GM12891 (cell line): ENCODE results near the gene MAD1L1.

ENCODE experiments used
- DNase-seq: peaks from one replicate; pipeline ENCODE4 v3.0.0; 2011; ENCODE audit warnings: low spot score; ENCODE audit not compliant: insufficient read length
- FAIRE-seq: peaks from 2 replicates; lab custom pipeline; 2011; peaks lifted over from hg19 to GRCh38; lab: Jason Lieb, UNC
- PAX5 ChIP-seq: IDR thresholded peaks from 2 replicates; pipeline ENCODE4 v1.6.1; 2011; ENCODE audit warnings: low read length, moderate library complexity, mild to moderate bottlenecking; ENCODE audit not compliant: insufficient read depth, severe bottlenecking
- POLR2A ChIP-seq: IDR thresholded peaks from 2 replicates; pipeline ENCODE4 v1.6.1; 2011; ENCODE audit warnings: low read depth, low read length, control low read depth
- POLR2AphosphoS5 ChIP-seq: IDR thresholded peaks from 2 replicates; pipeline ENCODE4 v1.6.1; 2011; ENCODE audit warnings: low read depth, low read length, control low read depth
- POU2F2 ChIP-seq: IDR thresholded peaks from 2 replicates; pipeline ENCODE4 v1.6.1; 2011; ENCODE audit warnings: low read depth, mild to moderate bottlenecking, control low read depth, low read length, moderate library complexity
- SPI1 ChIP-seq: IDR thresholded peaks from 2 replicates; pipeline ENCODE4 v1.6.1; 2011; ENCODE audit warnings: low read depth, low read length, control low read depth
- TAF1 ChIP-seq: IDR thresholded peaks from 2 replicates; pipeline ENCODE4 v1.6.1; 2011; ENCODE audit warnings: low read depth, low read length, control low read depth

The MAD1L1 gene

GRCh38 chr7:1938788-1939433, 293.8 kb downstream of the MAD1L1 start:
- DNase-seq (no peak), FAIRE-seq (no peak)
- TF ChIP-seq TAF1 (no peak), PAX5 (peak; percentile 2), POU2F2 (no peak), SPI1 (no peak), POLR2AphosphoS5 (no peak; the same call in 1 of the 2 replicates), POLR2A (no peak; the same call in 1 of the 2 replicates)

GRCh38 chr7:1937252-1937605, 295.5 kb downstream of the MAD1L1 start:
- FAIRE-seq (no peak), DNase-seq (no peak)
- no peak for TF ChIP-seq TAF1
- no peak for TF ChIP-seq SPI1
- TF ChIP-seq POLR2AphosphoS5 = no peak
- TF ChIP-seq POLR2A = no peak
- TF ChIP-seq POU2F2 = no peak
- TF ChIP-seq PAX5 = no peak

- DNase-seq = no peak
- FAIRE-seq = no peak
- TF ChIP-seq SPI1 (no peak), POLR2AphosphoS5 (no peak), PAX5 (no peak), POLR2A (no peak), POU2F2 (no peak)
Observed at GRCh38 chr7:1936531-1937251, 296.1 kb downstream of the MAD1L1 start.

- DNase-seq (no peak), FAIRE-seq (no peak)
- TF ChIP-seq SPI1 (no peak), POLR2A (no peak), PAX5 (no peak), TAF1 (no peak), POU2F2 (no peak), POLR2AphosphoS5 (no peak)
Observed at GRCh38 chr7:1936006-1936310, 296.8 kb downstream of the MAD1L1 start.

GRCh38 chr7:1935176-1936005, 297.4 kb downstream of the MAD1L1 start:
- no peak for DNase-seq
- TF ChIP-seq TAF1 (no peak), PAX5 (no peak), POU2F2 (no peak), POLR2A (no peak), SPI1 (no peak), POLR2AphosphoS5 (no peak)
- no peak for FAIRE-seq

- TF ChIP-seq PAX5 = no peak
- DNase-seq = no peak
- FAIRE-seq = peak; percentile 38
Observed at GRCh38 chr7:1934756-1935155, 298.0 kb downstream of the MAD1L1 start.

GRCh38 chr7:1934017-1934416, 298.7 kb downstream of the MAD1L1 start:
- FAIRE-seq (no peak), DNase-seq (no peak)
- TF ChIP-seq POU2F2 (no peak), POLR2A (no peak), SPI1 (no peak), POLR2AphosphoS5 (no peak), TAF1 (no peak), PAX5 (no peak)

- FAIRE-seq (no peak), DNase-seq (no peak)
- no peak for TF ChIP-seq TAF1
- TF ChIP-seq POU2F2 = no peak
Observed at GRCh38 chr7:1933066-1933750, 299.5 kb downstream of the MAD1L1 start.

GRCh38 chr7:1931951-1932270, 300.8 kb downstream of the MAD1L1 start:
- DNase-seq (no peak), FAIRE-seq (no peak)
- TF ChIP-seq POLR2A (no peak), POLR2AphosphoS5 (no peak), SPI1 (no peak), TAF1 (no peak)

GRCh38 chr7:1931256-1931950, 301.3 kb downstream of the MAD1L1 start:
- no peak for FAIRE-seq
- TF ChIP-seq PAX5 (no peak), POU2F2 (no peak), POLR2AphosphoS5 (no peak), SPI1 (no peak), TAF1 (no peak), POLR2A (no peak)
- no peak for DNase-seq
